PC-3 (cell line): ENCODE measurements around the gene CORO6.

Experiments
- CTCF ChIP-seq: fragments of 300-600 bp; sonication (generic); conservative IDR thresholded peaks from 2 replicates; pipeline ENCODE4 v1.5.1; 2017; ENCODE audit warnings: antibody characterized with exemption, low read depth, mild to moderate bottlenecking, low read length
- EZH2 ChIP-seq: fragments of 300-600 bp; sonication (generic); IDR thresholded peaks from one replicate; pipeline ENCODE4 v1.6.1; 2017; ENCODE audit warnings: antibody characterized with exemption, mild to moderate bottlenecking, low read length; ENCODE audit not compliant: unreplicated experiment
- EZH2phosphoT487 ChIP-seq: fragments of 300-600 bp; sonication (generic); IDR thresholded peaks from 2 replicates; pipeline ENCODE4 v1.6.1; 2018; ENCODE audit warnings: mild to moderate bottlenecking, antibody characterized with exemption, low read length, borderline replicate concordance

GRCh38 chr17:29665481-29665810 lies 42.7 kb upstream of the CORO6 start:
- TF ChIP-seq CTCF (no peak), EZH2phosphoT487 (no peak), EZH2 (no peak)
